Neuron (in vitro differentiated cells): Measurements from ENCODE around the gene KCNIP1.
"Not testable (repeated sequence)": the region's sequence is repeated elsewhere in the genome, so short reads cannot be mapped to it uniquely, and the experiment has no call there.

Source experiments
- H2AFZ ChIP-seq: one replicate; pipeline ENCODE4 v1.6.1; 2013; ENCODE audit warnings: low read depth, mild to moderate bottlenecking, inconsistent platforms, low read length, moderate library complexity
- H3K27me3 ChIP-seq: one replicate; pipeline ENCODE4 v1.6.1; 2013; ENCODE audit warnings: low read length; ENCODE audit not compliant: insufficient read depth
- H3K36me3 ChIP-seq: one replicate; pipeline ENCODE4 v1.6.1; 2013; ENCODE audit warnings: low read length; ENCODE audit not compliant: insufficient read depth
- H3K4me1 ChIP-seq: one replicate; pipeline ENCODE4 v1.6.1; 2013; ENCODE audit warnings: low read length; ENCODE audit not compliant: insufficient read depth
- H3K4me3 ChIP-seq: 2 replicates; pipeline ENCODE4 v1.5.1; 2013; ENCODE audit warnings: mild to moderate bottlenecking, low read length, moderate library complexity
- H3K9me3 ChIP-seq: one replicate; pipeline ENCODE4 v1.6.1; 2013; ENCODE audit warnings: low read length

The KCNIP1 gene

DNA sequence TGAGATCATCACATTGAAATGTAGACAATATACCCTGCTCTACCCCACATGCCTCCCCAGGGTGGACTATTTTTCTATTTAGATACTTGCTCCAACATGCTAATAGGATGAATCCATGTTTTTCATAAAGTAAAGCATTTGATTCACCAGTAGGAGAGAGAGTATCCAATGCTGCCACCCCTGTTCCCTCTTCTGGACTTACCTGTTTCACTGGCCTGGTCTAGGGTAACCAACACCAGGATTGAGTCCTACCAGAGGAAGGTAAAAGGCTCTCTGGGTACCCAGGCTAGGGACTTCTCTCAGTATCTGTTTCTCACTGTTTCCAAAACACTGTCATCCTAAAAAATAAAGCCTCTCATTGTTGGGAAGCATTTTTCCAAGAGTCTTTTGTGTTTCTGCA is 249.5 kb downstream of the KCNIP1 start:
- no peaks in the 10 kb centered on the region for H3K4me1 ChIP-seq
- H3K27me3 ChIP-seq: peaks cover 2% of the 10 kb centered on the region
- H3K36me3 ChIP-seq: no peaks in the 10 kb centered on the region
- no peaks in the 10 kb centered on the region for H3K9me3 ChIP-seq
- no peak overlapping the region for H2AFZ ChIP-seq
- no peak overlapping the region for H3K4me3 ChIP-seq

DNA sequence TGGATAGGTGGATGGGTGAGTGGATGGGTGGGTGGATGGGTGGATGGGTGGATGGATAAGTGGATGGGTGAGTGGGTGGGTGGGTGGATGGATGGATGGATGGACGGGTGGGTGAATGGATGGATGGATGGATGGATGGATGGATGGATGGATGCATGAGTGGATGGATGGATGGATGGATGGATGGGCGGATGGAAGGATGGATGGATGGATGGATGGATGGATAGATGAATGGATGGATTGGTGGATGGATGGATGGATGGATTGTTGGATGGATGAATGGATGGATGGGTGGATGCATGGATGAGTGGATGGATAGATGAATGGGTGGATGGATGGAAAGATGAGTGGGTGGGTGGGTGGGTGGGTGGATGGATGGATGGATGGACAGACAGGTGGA is 250.7 kb downstream of the KCNIP1 start:
- H3K36me3 ChIP-seq, H3K4me3 ChIP-seq, H2AFZ ChIP-seq, H3K4me1 ChIP-seq, H3K9me3 ChIP-seq, H3K27me3 ChIP-seq: not testable (repeated sequence)

DNA sequence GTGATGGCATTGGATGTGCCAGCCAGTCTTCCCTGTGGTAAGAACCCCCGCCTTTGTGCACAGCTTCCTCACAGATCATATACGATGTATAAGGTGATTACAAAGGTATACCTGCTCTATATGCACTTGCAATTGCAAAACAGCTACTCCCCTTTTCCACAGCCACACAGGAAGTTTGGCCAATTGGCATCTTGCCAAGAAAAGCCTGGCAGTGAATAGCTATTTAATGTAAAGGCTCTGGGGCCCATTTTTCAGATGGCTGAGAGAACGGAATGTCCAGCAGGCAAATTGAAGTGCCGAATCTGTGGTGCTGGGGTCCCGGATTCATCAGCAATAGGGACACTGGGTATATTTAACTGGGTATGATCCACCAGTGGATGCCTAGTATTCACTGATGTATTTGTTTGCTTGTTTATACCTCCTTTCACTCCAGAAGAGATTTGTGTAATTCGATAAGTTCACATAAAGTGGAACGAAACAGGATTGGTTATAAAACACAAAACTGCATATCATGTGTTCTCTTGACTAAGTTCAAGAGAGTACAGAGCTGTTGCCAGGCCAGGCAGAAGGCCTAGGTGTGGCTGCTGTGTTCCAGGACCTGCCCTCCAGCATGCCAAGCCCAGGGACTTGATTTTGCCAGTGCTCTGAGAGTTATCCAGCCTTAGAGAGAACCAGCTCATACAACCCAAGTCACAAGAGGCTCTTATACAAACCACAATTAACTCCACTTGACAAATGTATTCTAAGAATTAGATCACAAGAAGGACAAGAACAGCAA is 252.0 kb downstream of the KCNIP1 start:
- Histone ChIP-seq H3K4me1 (no peaks in the 10 kb centered on the region), H3K36me3 (no peaks in the 10 kb centered on the region), H3K9me3 (no peaks in the 10 kb centered on the region), H2AFZ (no peak overlapping the region), H3K27me3 (no peaks in the 10 kb centered on the region), H3K4me3 (no peak overlapping the region)

DNA sequence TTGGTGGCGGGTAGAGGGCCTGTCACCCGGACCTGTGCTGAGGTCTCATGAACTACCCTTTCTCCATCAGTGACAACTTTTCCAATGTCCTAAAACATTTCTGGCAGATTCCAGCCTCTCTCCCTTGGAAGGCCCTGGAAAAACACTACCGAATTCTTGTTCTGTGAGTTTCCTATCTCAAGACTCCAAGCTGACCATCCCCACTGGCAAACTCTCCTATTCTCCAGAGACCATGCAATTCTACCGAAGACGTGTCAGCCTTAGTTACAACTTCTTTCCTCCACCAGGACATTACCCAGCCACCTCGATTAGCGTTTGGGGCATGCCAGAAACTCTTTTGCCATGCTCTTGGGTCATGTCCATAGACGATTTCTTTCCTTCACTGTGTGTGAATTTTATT is 252.9 kb downstream of the KCNIP1 start:
- Histone ChIP-seq H3K36me3 (no peaks in the 10 kb centered on the region), H3K4me1 (no peaks in the 10 kb centered on the region), H3K9me3 (no peaks in the 10 kb centered on the region), H3K27me3 (no peaks in the 10 kb centered on the region), H3K4me3 (no peak overlapping the region), H2AFZ (no peak overlapping the region)

DNA sequence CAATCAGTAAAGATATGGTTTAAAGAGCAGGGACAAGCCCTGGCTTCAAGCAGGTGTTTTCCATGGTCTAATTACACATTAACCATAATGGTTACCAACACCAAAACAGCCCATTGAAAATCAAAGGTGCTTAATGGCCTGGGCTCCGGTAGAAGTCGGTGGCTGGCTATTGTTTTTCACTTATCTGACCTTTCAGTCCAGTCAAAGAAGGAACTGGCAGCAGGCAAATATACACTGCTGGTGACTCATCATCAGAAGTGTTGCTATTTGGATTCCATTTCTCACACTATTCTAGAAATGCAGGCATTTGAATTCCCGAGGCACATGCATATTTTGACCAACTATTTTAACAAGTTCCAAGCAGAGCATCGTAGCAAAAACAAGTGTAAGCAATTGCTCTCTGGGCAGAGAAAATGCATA is 253.4 kb downstream of the KCNIP1 start:
- Histone ChIP-seq H2AFZ (no peak overlapping the region), H3K9me3 (no peaks in the 10 kb centered on the region), H3K36me3 (no peaks in the 10 kb centered on the region), H3K4me1 (no peaks in the 10 kb centered on the region), H3K4me3 (no peak overlapping the region), H3K27me3 (no peaks in the 10 kb centered on the region)

DNA sequence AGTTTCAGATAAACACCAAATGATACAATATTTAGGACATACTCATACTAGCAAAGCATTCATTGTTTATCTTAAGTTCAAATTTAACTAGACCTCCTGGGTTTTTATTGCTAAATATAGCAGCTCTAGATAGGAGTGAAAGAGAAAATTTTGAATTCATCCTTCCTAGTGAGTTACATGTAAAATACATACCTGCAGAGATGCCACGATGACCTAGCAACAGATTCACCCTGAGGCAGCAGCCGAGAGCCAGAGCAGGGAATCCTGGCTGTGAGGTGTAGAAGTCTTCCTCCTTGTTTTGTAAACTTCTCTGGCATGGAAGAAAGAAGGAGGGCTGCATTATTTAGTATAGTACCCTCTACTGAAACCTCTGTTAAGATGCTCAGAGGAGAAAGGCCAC is 253.8 kb downstream of the KCNIP1 start:
- Histone ChIP-seq H3K9me3 (no peaks in the 10 kb centered on the region), H3K27me3 (no peaks in the 10 kb centered on the region), H3K4me3 (no peak overlapping the region)

DNA sequence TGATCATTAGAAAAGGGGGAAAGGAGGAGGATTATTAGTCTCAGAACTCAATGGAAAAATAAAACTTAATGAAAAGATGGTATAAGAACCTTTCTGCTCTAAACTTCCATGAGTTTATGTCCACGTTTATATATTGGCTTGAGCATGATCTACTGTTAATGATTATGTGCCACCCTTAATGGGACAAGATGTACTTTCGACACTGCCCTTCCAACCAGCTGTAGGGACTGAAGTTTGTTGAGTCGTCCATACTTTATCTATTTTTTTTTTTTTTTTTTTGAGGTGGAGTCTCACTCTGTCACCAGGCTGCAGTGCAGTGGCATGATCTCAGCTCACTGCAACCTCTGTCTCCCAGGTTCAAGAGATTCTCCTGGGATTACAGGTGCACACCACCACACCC is 254.7 kb downstream of the KCNIP1 start:
- Histone ChIP-seq H3K9me3 (no peaks in the 10 kb centered on the region), H3K27me3 (no peaks in the 10 kb centered on the region), H3K36me3 (no peaks in the 10 kb centered on the region), H3K4me1 (no peaks in the 10 kb centered on the region), H2AFZ (no peak overlapping the region), H3K4me3 (no peak overlapping the region)

More for the DNA sequence above, 253.8 kb downstream of the KCNIP1 start:
- no peaks in the 10 kb centered on the region for H3K36me3 ChIP-seq
- H3K4me1 ChIP-seq: no peaks in the 10 kb centered on the region
- no peak overlapping the region for H2AFZ ChIP-seq

DNA sequence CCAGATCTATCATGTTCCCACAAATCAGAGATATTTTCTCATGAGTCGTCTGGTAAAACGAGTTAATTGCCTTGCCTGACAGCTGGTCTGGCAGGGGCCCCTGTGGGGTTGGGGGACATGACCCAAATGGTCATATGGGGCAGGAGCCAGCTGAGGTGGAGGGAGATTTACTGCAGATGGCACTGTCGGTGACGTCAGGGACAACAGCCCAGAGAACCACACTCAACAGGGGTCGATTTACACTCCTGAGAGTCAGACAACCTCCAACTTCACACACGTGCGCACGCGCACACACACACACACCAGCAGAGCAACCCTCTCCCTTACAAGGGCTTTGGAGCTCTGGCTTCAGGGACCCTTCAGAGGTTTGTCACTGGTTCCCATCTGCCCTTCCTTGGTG is 256.3 kb downstream of the KCNIP1 start:
- Histone ChIP-seq H2AFZ (no peak overlapping the region), H3K4me1 (no peaks in the 10 kb centered on the region), H3K9me3 (no peaks in the 10 kb centered on the region), H3K4me3 (no peak overlapping the region), H3K36me3 (no peaks in the 10 kb centered on the region), H3K27me3 (no peaks in the 10 kb centered on the region)

DNA sequence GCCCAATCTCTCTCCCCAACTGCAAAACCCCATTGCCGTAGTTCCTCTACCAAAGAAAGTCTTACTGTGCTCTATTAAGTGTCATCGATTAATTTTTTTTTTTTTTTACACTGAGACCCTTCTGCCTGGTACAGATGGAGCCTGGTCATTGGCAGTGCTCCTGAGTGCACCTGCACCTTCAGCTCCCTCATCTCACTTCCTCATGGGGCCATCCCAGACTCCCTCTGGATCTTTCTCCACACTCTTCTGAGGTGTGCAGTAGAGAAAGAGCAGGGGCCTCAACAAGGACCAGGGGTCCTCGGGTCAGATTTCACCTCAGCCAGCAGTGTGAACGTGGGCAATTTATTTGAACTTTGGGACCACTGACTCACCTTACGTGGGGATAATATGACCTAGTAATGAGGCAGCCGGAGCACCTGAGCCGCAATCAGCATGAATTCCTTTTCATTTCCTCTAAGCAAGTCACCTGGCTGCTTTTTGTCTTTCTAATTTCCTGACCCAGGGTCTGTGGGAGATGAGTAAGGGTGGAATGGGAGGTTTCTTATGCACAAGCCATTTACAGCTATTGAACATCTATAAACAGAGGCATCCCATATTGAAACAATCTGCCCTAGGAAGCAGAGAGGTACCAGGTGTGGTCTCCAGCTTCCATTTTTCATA is 257.4 kb downstream of the KCNIP1 start:
- Histone ChIP-seq H3K27me3 (no peaks in the 10 kb centered on the region), H3K4me1 (no peaks in the 10 kb centered on the region), H3K9me3 (no peaks in the 10 kb centered on the region), H2AFZ (no peak overlapping the region), H3K4me3 (no peak overlapping the region), H3K36me3 (no peaks in the 10 kb centered on the region)

DNA sequence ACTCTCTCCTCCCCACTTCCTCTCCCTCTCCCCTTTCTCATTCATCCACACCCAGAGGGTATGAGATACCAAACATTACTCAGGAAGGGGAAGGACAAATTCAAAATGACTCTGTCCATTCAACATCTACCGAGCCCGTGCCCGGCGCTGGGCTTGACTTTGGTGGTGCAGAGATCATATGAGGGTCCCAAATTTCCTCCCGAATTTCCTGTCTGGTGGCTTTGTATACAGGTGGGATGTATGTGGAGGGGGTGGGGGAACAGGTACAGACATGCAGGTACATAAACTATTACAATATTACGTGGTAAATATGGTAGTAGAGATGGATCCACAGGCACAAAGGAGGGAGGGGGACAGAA is 257.9 kb downstream of the KCNIP1 start:
- Histone ChIP-seq H3K36me3 (no peaks in the 10 kb centered on the region), H3K4me1 (no peaks in the 10 kb centered on the region), H2AFZ (no peak overlapping the region), H3K9me3 (no peaks in the 10 kb centered on the region), H3K27me3 (no peaks in the 10 kb centered on the region), H3K4me3 (no peak overlapping the region)

DNA sequence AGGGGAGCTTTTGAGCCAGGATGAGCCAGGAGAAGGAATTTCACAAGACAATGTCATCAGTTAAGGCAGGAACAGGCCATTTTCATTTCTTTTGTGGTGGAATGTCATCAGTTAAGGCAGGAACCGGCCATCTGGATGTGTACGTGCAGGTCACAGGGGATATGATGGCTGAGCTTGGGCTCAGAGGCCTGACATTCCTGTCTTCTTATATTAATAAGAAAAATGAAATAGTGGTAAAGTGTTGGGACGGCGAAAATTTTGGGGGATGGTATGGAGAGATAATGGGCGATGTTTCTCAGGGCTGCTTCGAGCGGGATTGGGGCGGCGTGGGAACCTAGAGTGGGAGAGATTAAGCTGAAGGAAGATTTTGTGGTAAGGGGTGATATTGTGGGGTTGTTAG is 258.5 kb downstream of the KCNIP1 start:
- not testable (repeated sequence) for H2AFZ ChIP-seq

DNA sequence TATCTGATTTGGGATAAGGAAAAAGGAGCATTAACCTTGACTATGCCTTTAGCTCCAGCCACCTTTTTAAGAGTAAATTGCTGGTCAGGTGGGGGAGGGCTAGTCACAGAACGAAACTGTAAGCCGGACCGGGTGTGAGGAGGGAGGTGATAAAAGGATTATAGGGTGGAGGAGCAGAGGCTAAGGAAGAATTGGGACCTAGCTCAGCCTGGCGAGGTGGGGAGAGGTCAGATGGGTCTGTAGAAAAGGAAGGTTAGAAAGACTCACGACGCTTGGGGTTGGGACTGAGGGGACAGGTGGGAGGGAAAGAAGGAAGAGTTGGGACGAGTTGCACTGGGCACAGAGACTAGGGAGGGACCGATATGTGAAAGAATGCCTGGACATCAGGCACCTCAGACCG is 262.0 kb downstream of the KCNIP1 start:
- H2AFZ ChIP-seq, H3K36me3 ChIP-seq, H3K9me3 ChIP-seq, H3K4me3 ChIP-seq, H3K4me1 ChIP-seq, H3K27me3 ChIP-seq: not testable (repeated sequence)

More for the DNA sequence above, 258.5 kb downstream of the KCNIP1 start:
- H3K4me3 ChIP-seq, H3K27me3 ChIP-seq, H3K36me3 ChIP-seq, H3K9me3 ChIP-seq, H3K4me1 ChIP-seq: not testable (repeated sequence)

DNA sequence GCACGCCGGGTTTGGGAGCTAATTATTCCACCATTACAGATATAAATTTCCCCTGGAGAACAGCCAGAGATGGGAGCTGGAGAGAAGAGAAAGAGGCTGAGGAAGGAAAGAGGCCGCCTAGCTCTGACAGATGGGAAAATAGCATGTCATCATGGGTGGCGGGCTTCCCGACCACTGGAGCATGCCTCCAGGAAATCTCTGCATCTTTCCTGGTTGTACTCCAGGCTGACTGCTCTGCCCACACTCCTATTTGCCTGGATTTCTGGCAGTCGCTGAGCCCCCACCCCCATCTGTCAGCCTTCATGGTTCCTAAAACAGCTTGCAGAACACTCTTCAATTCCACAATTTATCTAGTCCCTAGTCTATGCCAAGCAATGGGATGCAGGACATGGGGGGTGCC is 265.4 kb downstream of the KCNIP1 start:
- H2AFZ ChIP-seq: no peak overlapping the region
- H3K36me3 ChIP-seq: no peaks in the 10 kb centered on the region
- no peak overlapping the region for H3K4me3 ChIP-seq
- no peaks in the 10 kb centered on the region for H3K9me3 ChIP-seq
- no peaks in the 10 kb centered on the region for H3K27me3 ChIP-seq
- H3K4me1 ChIP-seq: no peaks in the 10 kb centered on the region
